ENCODE measurements around the gene NRBF2.

The NRBF2 gene

DNA sequence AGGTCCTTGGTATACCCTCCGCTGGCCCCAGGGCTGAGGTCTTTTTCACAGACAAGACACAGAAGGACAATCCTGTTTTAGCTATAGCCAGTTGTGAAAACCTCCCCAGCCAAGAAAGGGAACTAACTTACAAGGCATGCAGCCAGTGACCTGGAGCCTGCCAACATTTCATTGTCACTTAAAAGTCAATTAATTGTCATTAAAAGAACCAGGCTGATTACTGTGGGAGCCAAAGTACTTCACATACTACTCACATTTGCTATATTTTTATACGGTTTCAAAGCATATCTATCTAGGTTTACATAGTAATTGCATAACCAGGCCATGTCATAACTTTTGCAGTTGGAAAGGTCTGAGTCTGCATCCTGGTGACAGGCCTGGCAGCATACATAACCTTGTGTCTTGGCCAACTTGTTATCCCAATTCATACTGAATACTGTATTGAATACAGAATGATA is 31.1 kb downstream of the NRBF2 start:
- DNase-seq (ENCODE audit: low spot score), result no peak

DNA sequence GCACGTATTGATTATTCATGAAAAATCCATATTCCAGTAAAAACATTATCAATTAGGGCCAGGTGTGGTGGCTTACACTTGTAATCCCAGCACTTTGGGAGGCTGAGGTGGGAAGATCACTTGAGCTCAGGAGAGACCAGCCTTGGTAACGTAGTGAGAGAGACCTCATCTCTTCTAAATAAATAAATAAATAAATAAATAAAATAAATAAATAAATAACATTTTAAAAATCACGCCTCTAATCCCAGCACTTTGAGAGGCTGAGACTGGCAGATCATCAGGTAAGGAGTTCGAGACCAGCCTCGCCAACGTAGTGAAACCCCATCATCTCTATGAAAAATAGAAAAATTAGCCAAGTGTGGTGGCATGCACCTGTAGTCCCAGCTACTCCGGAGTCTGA is 32.1 kb downstream of the NRBF2 start:
- DNase-seq (ENCODE audit: low spot score), result no peak

DNA sequence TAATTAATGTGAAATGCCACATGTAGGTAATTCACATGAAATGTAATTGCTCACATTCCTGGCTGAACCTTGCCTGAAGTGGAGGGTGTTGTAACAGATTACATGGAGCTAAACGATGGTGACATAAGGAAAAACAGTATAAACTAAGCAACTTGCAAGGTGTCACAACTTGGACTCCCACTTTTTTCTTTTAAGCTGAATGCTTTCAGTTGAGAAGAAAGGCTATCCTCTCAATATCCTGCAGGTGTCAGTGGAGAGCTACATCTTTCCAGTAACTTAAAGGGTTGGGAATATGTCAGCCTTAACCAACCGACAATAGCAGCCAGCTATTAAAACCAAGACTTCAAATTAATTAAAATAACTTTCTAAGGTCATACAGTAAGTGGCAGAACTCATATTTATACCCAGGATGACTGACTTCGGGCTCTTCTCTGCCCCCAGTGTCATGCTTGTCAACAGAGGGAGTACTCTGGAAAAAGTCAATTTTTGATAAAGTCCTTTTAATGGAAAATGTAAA is 33.7 kb downstream of the NRBF2 start:
- DNase-seq (ENCODE audit: low spot score), result peak; percentile 33

DNA sequence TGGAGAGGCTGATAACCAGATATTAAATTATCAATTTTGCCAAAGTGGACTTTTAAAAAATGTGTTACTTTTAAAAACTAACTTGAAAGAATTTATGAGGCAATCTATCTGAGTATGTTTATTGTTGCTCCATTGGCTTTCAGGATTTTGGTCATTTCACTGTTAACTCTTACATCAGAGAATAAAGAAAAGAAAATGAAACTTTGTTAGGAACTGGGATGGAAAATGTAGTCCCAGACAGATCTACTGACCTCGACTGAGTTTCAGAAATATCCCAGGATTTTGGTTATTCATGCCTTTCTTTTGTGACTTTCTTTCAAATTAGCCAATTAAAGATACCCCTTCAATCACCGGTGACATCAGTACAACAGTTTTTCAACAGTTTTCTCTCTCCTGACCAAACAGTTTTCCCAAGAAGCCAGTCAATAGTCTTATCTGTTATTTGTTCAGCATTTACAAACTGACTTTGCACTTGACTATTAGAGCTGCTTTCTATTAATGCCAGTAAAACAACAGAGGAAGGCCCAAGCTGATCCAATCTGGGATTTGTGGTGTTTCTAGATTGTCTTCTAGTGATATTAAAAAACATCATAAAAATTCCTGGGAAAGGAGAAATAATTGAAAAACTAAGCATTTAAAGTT is 35.8 kb downstream of the NRBF2 start:
- DNase-seq (ENCODE audit: low spot score), result no peak

DNA sequence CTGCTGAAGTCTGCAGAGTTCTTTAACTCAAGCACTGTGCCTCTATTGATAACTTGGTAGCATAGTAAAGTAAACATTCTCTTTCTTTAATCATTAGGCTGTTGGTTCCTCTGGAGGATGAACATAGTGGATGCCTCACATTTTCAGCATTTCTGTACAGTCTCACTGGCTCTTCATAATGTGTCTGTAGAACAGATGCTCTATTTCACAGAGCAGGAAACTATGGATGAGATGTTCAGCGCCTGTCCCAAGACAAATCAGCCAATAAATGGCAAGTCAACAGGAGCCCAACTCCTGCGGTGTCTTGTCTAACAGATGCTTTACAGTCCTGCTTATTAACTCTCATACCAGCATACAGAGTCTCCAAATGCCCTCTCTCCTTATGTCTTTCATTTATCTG is 36.5 kb downstream of the NRBF2 start:
- DNase-seq (ENCODE audit: low spot score), result no peak

DNA sequence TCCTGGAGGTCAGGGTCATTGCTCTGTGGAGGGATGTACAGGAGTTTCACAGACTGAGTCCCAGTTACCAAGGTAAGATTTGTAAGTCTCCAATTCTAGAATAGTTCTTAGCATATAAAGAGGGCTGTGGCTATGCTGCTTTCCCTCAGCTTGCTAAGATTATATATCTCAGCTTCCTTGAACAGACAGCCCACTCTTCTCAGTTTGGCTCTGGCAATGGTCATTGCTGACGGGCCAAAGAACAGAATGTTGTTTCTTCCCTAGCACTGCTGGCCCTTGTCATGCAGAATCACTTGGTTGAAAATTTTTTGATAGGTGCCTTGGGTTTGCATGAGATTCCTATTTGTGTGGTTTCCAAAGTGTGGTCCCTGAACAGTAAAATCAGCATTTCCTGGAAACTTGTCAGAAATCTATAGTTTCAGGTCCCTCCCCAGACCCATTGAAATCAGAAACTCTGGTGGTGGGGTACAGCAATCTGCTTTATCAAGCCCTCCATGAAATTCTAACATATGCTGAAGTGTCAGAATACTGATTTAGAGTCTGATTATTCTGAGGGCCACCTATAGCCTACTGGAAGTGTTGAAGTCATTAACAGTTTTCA is 38.2 kb downstream of the NRBF2 start:
- no peak for DNase-seq (ENCODE audit: low spot score)

DNA sequence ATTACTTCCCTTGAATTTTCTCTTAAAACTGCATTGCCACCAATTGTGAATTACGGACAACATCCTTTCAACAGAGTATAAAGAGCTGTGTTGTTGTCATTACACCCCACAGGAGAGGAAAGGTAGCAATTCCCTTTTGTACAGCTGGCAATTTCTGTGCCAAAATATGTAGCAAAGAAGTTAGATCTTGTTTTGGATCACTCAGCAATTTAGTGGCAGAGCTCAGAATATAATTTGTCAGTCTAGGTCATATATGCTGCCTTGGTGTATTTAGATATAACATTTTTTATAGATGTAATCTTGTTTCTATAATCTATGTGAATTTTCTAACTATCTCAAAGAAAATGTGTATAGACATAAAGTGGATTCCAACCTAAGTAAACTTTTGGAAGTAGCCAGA is 38.8 kb downstream of the NRBF2 start:
- no peak for DNase-seq (ENCODE audit: low spot score)

DNA sequence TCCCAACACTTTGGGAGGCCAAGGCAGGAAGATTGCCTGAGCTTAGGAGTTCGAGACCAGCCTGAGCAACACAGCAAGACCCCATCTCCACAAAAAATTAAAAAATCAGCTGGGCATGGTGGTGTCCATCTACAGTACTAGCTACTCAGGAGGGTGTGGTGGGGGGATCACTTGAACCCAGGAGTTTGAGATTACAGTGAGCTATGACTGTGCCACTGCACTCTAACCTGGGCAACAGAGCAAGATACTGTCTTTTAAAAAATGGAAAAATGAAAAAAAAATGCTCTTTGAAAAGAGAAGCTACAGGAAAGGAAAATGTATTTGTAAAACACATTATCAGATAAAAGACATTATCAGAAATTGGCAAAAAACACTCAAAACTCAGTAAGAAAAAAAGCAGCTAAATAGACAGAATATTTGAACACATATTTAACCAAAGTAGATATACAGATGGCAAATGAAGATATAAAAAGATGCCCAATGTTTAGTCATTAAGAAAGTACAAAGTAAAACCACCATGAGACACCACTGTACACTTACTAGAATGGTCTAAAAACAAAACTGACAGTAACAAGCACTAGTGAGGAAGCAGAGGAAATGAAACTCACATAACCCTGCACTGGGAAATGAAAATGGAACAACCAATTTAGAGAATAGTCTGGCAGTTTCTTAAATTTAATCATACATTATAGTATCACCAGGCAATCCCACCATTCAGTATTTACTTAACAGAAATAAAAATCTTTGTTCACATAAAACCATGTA is 40.5 kb downstream of the NRBF2 start:
- no peak for DNase-seq (ENCODE audit: low spot score)

DNA sequence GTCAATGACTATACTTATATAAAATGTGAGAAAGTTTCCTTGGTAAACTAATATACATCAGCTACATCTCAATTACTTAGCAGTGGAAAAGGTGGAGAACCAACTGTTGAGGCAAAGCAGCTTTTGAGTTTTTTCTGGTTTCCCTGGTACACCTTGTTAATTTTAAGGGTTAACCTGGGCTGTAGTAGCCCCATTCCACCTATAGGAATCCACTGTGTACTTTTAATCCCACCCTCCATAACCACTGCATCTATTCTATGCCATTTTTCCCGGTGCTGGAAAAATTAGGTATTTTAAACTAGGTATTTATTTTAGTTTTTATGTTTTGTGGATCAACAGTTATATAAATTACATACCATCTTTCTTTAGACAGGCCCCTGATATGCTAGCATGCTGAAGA is 42.4 kb downstream of the NRBF2 start:
- DNase-seq (ENCODE audit: low spot score), result no peak

DNA sequence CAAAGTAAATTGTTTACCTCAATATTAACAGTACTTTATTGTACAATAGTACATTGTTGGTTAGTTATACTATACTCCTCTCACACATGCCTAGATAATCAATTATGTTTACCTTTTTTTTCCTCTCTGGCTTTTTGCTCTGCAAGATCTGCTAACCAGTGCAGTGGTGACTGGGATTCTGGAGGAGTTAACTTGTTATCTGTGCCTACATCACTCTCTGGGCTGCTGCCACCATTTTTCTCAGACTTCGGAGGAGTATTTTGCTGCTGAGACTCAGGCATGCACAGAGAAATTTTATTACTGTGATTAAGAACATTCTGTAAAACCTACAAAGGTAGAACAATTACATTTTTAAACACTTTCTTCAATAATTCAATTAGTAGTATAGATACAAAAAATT is 59.7 kb downstream of the NRBF2 start:
- DNase-seq (ENCODE audit: low spot score), result no peak

DNA sequence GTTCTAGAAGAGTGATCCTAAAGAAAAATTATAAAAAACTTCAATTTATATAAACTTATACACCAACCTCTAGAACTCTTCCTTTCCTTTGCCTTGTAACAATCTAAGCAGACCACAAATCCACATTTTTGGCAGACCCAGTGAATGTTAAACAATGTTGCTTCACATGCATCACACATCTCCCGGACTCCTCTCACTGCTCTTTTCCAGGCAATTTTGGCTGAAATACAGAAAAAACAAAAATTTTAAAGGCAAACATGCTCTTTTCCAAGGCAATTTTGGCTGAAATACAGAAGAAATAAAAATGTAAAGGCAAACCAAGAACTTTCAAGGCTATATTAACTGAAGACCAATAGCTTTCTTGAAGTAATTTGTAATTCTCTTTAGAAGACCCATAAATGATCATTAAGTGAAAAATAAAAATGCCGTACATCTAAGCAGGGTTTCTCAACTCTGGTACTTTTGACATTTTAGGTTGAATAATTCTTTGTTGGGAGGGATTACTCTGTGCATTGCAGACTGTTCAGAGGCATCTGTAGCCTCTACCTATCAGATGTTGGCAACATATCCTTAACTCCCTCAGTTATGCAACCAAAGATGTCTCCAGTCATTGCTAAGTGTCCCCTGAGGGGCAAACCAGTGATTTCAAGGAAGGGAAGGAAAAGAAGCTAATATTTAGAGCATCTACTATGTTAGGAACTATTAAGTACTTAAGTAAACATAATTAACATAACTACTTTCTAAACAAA is 64.4 kb downstream of the NRBF2 start:
- DNase-seq (ENCODE audit: low spot score), result no peak

DNA sequence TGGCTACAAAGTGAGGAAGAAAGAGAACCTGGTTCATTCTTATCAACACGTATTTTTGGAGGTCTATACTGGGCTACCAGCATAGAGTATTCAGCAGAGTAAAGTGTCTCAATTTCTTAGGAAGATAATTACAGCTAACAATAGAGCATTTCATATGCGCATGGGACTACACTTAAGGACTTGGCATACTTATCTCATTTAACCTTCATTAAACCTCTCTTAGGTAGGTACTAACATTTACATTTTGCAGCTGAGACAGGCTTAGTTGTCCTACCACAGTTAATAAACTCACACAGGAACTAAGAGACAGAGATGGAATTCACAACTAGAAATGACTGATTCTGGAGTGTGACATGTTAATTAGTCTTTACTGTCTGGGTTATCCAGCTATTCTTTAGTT is 66.6 kb downstream of the NRBF2 start:
- DNase-seq (ENCODE audit: low spot score), result no peak

DNA sequence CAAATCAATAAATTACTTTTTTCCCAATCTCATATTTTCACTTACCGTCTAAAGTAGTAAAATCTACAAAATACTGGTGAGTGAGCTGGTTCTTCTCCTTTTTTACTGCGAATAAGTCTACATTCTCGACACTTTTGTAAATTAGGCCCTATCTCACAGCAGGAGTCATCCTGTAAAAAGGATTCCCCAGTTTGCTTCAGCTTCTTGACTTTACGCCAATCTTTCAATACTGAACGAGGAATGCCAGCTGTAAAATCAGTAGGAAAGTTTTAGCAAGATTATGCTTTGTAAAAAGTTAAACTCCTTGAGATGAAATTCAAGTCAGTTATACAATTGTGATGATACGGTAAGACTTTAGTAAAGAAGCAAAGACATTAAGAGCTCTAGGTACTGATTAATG is 67.3 kb downstream of the NRBF2 start:
- no peak for DNase-seq (ENCODE audit: low spot score)

DNA sequence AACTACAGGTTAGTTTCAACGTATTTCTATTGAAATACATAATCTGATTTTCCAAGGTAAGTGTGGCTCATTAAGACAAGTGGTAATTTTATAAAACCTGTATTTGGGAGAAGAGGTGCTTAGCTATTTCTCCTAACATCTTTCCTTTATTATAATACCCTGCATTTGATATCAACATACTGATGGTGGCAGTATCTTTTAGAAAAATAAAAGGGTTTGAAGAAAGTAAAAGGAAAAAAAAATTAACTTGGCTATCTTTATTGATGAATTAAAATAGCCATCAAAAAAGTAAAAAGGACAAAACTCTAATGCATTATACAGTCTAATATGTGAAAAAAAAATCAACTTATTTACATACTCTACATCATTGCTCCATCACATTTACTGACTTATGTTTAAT is 68.0 kb downstream of the NRBF2 start:
- no peak for DNase-seq (ENCODE audit: low spot score)
